Progenitor cell of endocrine pancreas (in vitro differentiated cells): Measurements from ENCODE around the gene DNAAF5. TPM values are rescaled to one million over a fixed set of nuclear protein-coding genes. Genes with fewer than 3 reads are reported as not detected.
A peak's percentile ranks its signal among the peaks of the same experiment; 100 is the strongest.

ENCODE experiments used
- DNase-seq: peaks from one replicate; pipeline ENCODE4 v3.0.0; 2021; ENCODE audit warnings: low spot score; ENCODE audit not compliant: unreplicated experiment
- H3K27ac Mint-ChIP-seq: 2 replicates; pipeline ENCODE4 v1.8.0; 2021; ENCODE audit warnings: mild to moderate bottlenecking, moderate library complexity, mixed read lengths
- H3K27me3 Mint-ChIP-seq: 2 replicates; pipeline ENCODE4 v1.8.0; 2021; ENCODE audit warnings: mixed read lengths
- H3K36me3 Mint-ChIP-seq: 2 replicates; pipeline ENCODE4 v1.8.0; 2022; ENCODE audit warnings: mixed read lengths; ENCODE audit not compliant: insufficient read depth
- H3K4me1 Mint-ChIP-seq: 2 replicates; pipeline ENCODE4 v1.8.0; 2021; ENCODE audit warnings: low read depth, mixed read lengths
- H3K4me3 Mint-ChIP-seq: 2 replicates; pipeline ENCODE4 v1.8.0; 2021; ENCODE audit warnings: low read depth, mild to moderate bottlenecking, moderate library complexity, mixed read lengths
- H3K9me3 Mint-ChIP-seq: 2 replicates; pipeline ENCODE4 v1.8.0; 2021; ENCODE audit warnings: low read depth, mixed read lengths
- CTCF ChIP-seq: fragments of 200-600 bp; sonication (generic); IDR thresholded peaks from one replicate; pipeline ENCODE4 v1.5.0; 2021; ENCODE audit warnings: antibody characterized with exemption, mild to moderate bottlenecking; ENCODE audit not compliant: unreplicated experiment
- total RNA-seq: library from RNA; stranded (reverse); gene quantifications from 2 replicates; pipeline ENCODE4 v1.2.1, GENCODE V29; 2021

DNAAF5 gene
- total RNA-seq, 1 donor from 2014 or later, result 51.0 TPM

DNA sequence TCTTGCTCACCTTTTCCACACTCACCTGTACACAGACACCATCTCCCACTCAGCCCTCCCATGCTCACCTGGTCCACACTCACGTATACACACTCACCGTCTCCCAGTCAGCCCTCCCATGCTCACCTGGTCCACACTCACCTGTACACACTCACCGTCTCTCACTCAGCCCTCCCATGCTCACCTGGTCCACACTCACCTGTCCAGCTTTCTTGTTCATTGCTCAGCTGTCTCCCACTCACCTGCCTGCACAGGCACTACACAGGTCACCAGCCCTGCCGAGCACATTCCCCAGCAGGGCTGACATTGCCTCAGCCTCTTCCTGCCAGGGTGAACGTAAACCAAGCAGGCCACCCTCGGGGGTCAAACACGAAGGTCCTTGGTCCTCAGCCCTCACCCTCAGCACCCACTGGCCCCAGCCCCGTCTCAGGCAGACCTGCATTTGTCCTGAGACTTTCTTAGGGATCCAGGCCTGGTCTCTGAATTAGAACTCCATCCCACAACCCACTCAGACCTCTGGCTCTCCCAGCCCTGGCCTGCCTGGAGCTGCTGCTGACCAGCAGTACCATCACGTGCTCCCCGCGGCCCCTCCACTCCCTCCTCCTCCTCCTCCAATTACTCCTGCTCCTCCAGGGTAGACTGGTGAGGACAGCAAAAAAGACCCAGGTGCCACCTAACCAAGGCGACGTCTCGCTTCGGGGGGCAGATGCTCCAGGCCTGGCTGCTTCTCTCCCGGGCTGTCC is 12.8 kb upstream of the DNAAF5 start:
- Mint-ChIP-seq H3K27me3 (no peaks in the 10 kb centered on the region), H3K4me3 (peak overlapping the region; percentile 68), H3K36me3 (peaks cover 7% of the 10 kb centered on the region), H3K9me3 (no peaks in the 10 kb centered on the region), H3K27ac (peak overlapping the region; percentile 8), H3K4me1 (peaks cover 6% of the 10 kb centered on the region)
- no peak for TF ChIP-seq CTCF
- no peak for DNase-seq

- DNase-seq, result no peak
- Mint-ChIP-seq H3K27ac (no peak overlapping the region), H3K36me3 (peaks cover 7% of the 10 kb centered on the region), H3K4me3 (peak overlapping the region; percentile 68), H3K27me3 (no peaks in the 10 kb centered on the region), H3K4me1 (peaks cover 6% of the 10 kb centered on the region), H3K9me3 (no peaks in the 10 kb centered on the region)
- no peak for TF ChIP-seq CTCF
Measured at GRCh38 chr7:714251-714671, 12.2 kb upstream of the DNAAF5 start.

GRCh38 chr7:716222-716621 is 10.3 kb upstream of the DNAAF5 start:
- peaks cover 6% of the 10 kb centered on the region for H3K9me3 Mint-ChIP-seq
- no peak overlapping the region for H3K4me3 Mint-ChIP-seq
- DNase-seq, result no peak
- no peak for TF ChIP-seq CTCF
- no peaks in the 10 kb centered on the region for H3K27me3 Mint-ChIP-seq
- peaks cover 6% of the 10 kb centered on the region for H3K4me1 Mint-ChIP-seq
- H3K36me3 Mint-ChIP-seq, result peaks cover 6% of the 10 kb centered on the region
- H3K27ac Mint-ChIP-seq, result no peak overlapping the region

DNA sequence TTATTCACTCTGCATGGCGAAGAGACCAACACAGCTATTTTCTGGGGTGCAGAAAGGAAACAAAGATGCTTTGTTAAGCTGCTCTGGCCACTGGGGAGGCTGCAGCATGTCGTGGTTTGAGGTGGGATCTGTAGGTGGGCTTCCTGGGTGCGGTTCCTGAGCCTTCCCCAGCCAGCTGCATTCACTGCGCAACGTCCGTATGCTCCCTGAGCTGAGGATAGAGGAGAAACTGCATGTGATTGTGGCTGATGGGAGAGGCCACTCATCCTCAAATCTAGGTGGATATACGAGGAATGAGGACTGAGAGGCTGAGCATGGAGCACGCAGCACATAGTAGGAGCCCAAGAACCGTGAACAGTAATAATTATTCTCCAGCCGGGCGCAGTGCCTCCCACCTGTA is 9.9 kb upstream of the DNAAF5 start:
- DNase-seq, result no peak
- H3K36me3 Mint-ChIP-seq, result peaks cover 7% of the 10 kb centered on the region

GRCh38 chr7:721619-722248 is 4.8 kb upstream of the DNAAF5 start:
- no peak overlapping the region for H3K4me3 Mint-ChIP-seq
- no peaks in the 10 kb centered on the region for H3K27me3 Mint-ChIP-seq
- H3K9me3 Mint-ChIP-seq, result peaks cover 10% of the 10 kb centered on the region
- TF ChIP-seq CTCF, result no peak
- H3K36me3 Mint-ChIP-seq, result peaks cover 32% of the 10 kb centered on the region
- no peak for DNase-seq
- peaks cover 6% of the 10 kb centered on the region for H3K4me1 Mint-ChIP-seq
- H3K27ac Mint-ChIP-seq, result no peak overlapping the region

More for the DNA sequence above, 9.9 kb upstream of the DNAAF5 start:
- no peak for TF ChIP-seq CTCF
- no peak overlapping the region for H3K27ac Mint-ChIP-seq
- H3K27me3 Mint-ChIP-seq, result no peaks in the 10 kb centered on the region
- no peak overlapping the region for H3K4me3 Mint-ChIP-seq
- H3K9me3 Mint-ChIP-seq, result peaks cover 7% of the 10 kb centered on the region
- peaks cover 3% of the 10 kb centered on the region for H3K4me1 Mint-ChIP-seq
